CD14-positive monocyte (primary cell): ENCODE results near the gene CLEC17A. TPM values are rescaled to one million over a fixed set of nuclear protein-coding genes. Genes with fewer than 3 reads are reported as not detected.

Experiments
- DNase-seq, 3 donors: peaks; one replicate each; pipeline ENCODE4 v3.0.0-alpha.2; 2011 to 2022
- H2AFZ ChIP-seq: 2 replicates; pipeline ENCODE4 v1.6.0; 2012; ENCODE audit warnings: mild to moderate bottlenecking, low read depth, low read length, inconsistent platforms; ENCODE audit not compliant: insufficient read depth, poor library complexity, severe bottlenecking
- H3K27ac ChIP-seq, 2 donors: 1 replicate in 1 of 2; 2 replicates in 1 of 2; pipeline ENCODE4 v1.5.1; 2012 to 2013; ENCODE audit warnings: low read length in 2 of 2, control low read depth in 1 of 2, inconsistent platforms in 1 of 2, low read depth in 1 of 2, mild to moderate bottlenecking in 1 of 2
- H3K27me3 ChIP-seq, 2 donors: one replicate each; pipeline versions ENCODE4 v1.6.0 to v1.6.1; 2011 to 2013; ENCODE audit warnings: low read length in 2 of 2; ENCODE audit not compliant: control insufficient read depth in 2 of 2, insufficient read depth in 2 of 2
- H3K36me3 ChIP-seq, 2 donors: replicated peaks in 1 of 2; 1 replicate in 1 of 2; 2 replicates in 1 of 2; pipeline versions ENCODE4 v1.5.1 to v1.6.1; 2012 to 2013; ENCODE audit warnings: low read length in 2 of 2, control low read depth in 1 of 2, inconsistent platforms in 1 of 2, mild to moderate bottlenecking in 1 of 2; ENCODE audit not compliant: insufficient read depth in 2 of 2, control insufficient read depth in 1 of 2
- H3K4me1 ChIP-seq, 2 donors: 1 replicate in 1 of 2; 2 replicates in 1 of 2; pipeline versions ENCODE4 v1.5.1 to v1.6.1; 2012 to 2013; ENCODE audit warnings: low read length in 2 of 2, control low read depth in 1 of 2, inconsistent platforms in 1 of 2, mild to moderate bottlenecking in 1 of 2, moderate library complexity in 1 of 2; ENCODE audit not compliant: insufficient read depth in 2 of 2, control insufficient read depth in 1 of 2
- H3K4me2 ChIP-seq: replicated peaks from 2 replicates; pipeline ENCODE3; 2012; ENCODE audit warnings: low read length, moderate library complexity, mild to moderate bottlenecking; ENCODE audit not compliant: poor library complexity, severe bottlenecking; ENCODE audit errors: extremely low read depth
- H3K4me3 ChIP-seq, 3 experiments: fragments of 200-600 bp in 1 of 3; sonication (generic) in 1 of 3; replicated peaks in 1 of 3; 1 replicate in 2 of 3; 2 replicates in 1 of 3; pipeline ENCODE4 v1.5.1; 2011 to 2013; ENCODE audit warnings: low read length in 3 of 3, mild to moderate bottlenecking in 3 of 3, control low read depth in 2 of 3, low read depth in 2 of 3, inconsistent platforms in 1 of 3, moderate library complexity in 1 of 3
- H3K79me2 ChIP-seq: 2 replicates; pipeline ENCODE4 v1.6.0; 2012; ENCODE audit warnings: mild to moderate bottlenecking, control low read depth, inconsistent platforms, low read length, moderate library complexity; ENCODE audit not compliant: insufficient read depth
- H3K9ac ChIP-seq: 2 replicates; pipeline ENCODE4 v1.6.0; 2017; ENCODE audit warnings: low read length, mild to moderate bottlenecking; ENCODE audit not compliant: insufficient read depth, poor library complexity, severe bottlenecking
- H3K9me3 ChIP-seq, 2 donors: replicated peaks in 1 of 2; 1 replicate in 1 of 2; 2 replicates in 1 of 2; pipeline versions ENCODE4 v1.5.1 to v1.6.1; 2012 to 2013; ENCODE audit warnings: low read length in 2 of 2, control low read depth in 1 of 2; ENCODE audit not compliant: control insufficient read depth in 1 of 2, insufficient read depth in 1 of 2
- H4K20me1 ChIP-seq: 2 replicates; pipeline ENCODE4 v1.6.0; 2012; ENCODE audit warnings: mild to moderate bottlenecking, low read length, control low read depth, moderate library complexity; ENCODE audit not compliant: insufficient read depth
- H3K27ac Mint-ChIP-seq, 7 donors: one replicate each; pipeline ENCODE4 v1.8.0; 2020; ENCODE audit warnings: mild to moderate bottlenecking in 7 of 7, mixed read lengths in 7 of 7, moderate library complexity in 6 of 7, inconsistent platforms in 2 of 7
- H3K27me3 Mint-ChIP-seq, 3 donors: one replicate each; pipeline ENCODE4 v1.8.0; 2021 to 2022; ENCODE audit warnings: low read depth in 3 of 3, mild to moderate bottlenecking in 3 of 3, mixed read lengths in 3 of 3, moderate library complexity in 3 of 3, inconsistent platforms in 1 of 3
- H3K36me3 Mint-ChIP-seq, 2 donors: one replicate each; pipeline ENCODE4 v1.8.0; 2020; ENCODE audit warnings: mixed read lengths in 2 of 2, inconsistent platforms in 1 of 2, mild to moderate bottlenecking in 1 of 2
- H3K4me1 Mint-ChIP-seq: one replicate; pipeline ENCODE4 v1.8.0; 2020; ENCODE audit warnings: mild to moderate bottlenecking, mixed read lengths
- H3K4me3 Mint-ChIP-seq, 2 donors: one replicate each; pipeline ENCODE4 v1.8.0; 2020; ENCODE audit warnings: mild to moderate bottlenecking in 2 of 2, mixed read lengths in 2 of 2, moderate library complexity in 1 of 2
- H3K9me3 Mint-ChIP-seq, 7 donors: one replicate each; pipeline ENCODE4 v1.8.0; 2020 to 2022; ENCODE audit warnings: mixed read lengths in 7 of 7, mild to moderate bottlenecking in 6 of 7, moderate library complexity in 6 of 7, inconsistent platforms in 2 of 7
- WGBS: methylation state at CpG from one replicate; pipeline ENCODE4 v1.1.5; 2013; ENCODE audit warnings: missing lambda C conversion rate; ENCODE audit not compliant: insufficient coverage; 5-methylcytosine and 5-hydroxymethylcytosine counted together
- intact Hi-C, 2 donors: fragments of 100-400 bp; cut with micrococcal nuclease; formaldehyde crosslinking; loops; one replicate each; pipeline versions ENCODE4 v1.15.0 to v1.15.1; 2023
- polyA plus RNA-seq, 3 donors: library from polyadenylated mRNA; depleted of rRNA in 1 of 3; unstranded in 2 of 3; stranded (reverse) in 1 of 3; fragments of 300-500 nt in 2 of 3; fragments of >200 nt in 1 of 3; fragmentation: Illumina TruSeq in 2 of 3; gene quantifications; 1 replicate in 2 of 3; 2 replicates in 1 of 3; pipeline ENCODE4 v1.2.3, GENCODE V29; 2012 to 2021
- TF ChIP-seq, protein P1 (sequence below): fragments of 200-600 bp; IDR thresholded peaks from one replicate; pipeline ENCODE4 v1.8.0; 2022; ENCODE audit warnings: antibody characterized with exemption, mild to moderate bottlenecking

CLEC17A gene
- polyA plus RNA-seq, 3 donors = 0.62 to 3.4 (median 2.6) TPM

- Mint-ChIP-seq H3K27ac (no peak overlapping the region), H3K9me3 (peaks cover 2 to 12% (median 8%) of the 10 kb centered on the region in 7 donors), H3K27me3 (peaks cover 0 to 10% (median 2%) of the 10 kb centered on the region in 3 donors), H3K4me3 (no peak overlapping the region), H3K36me3 (peaks cover 0 to 1% of the 10 kb centered on the region in 2 donors), H3K4me1 (peaks cover 23% of the 10 kb centered on the region)
- no peak overlapping the region for H2AFZ ChIP-seq
- H3K27ac ChIP-seq = no peak overlapping the region
- TF ChIP-seq, protein P1, sequence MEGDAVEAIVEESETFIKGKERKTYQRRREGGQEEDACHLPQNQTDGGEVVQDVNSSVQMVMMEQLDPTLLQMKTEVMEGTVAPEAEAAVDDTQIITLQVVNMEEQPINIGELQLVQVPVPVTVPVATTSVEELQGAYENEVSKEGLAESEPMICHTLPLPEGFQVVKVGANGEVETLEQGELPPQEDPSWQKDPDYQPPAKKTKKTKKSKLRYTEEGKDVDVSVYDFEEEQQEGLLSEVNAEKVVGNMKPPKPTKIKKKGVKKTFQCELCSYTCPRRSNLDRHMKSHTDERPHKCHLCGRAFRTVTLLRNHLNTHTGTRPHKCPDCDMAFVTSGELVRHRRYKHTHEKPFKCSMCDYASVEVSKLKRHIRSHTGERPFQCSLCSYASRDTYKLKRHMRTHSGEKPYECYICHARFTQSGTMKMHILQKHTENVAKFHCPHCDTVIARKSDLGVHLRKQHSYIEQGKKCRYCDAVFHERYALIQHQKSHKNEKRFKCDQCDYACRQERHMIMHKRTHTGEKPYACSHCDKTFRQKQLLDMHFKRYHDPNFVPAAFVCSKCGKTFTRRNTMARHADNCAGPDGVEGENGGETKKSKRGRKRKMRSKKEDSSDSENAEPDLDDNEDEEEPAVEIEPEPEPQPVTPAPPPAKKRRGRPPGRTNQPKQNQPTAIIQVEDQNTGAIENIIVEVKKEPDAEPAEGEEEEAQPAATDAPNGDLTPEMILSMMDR = no peak
- no peaks in the 10 kb centered on the region for H3K79me2 ChIP-seq
- H3K4me3 ChIP-seq = no peak overlapping the region
- H3K36me3 ChIP-seq = no peaks in the 10 kb centered on the region
- peaks cover 0 to 9% of the 10 kb centered on the region in 2 donors for H3K9me3 ChIP-seq
- peaks cover 3 to 18% of the 10 kb centered on the region in 2 donors for H3K4me1 ChIP-seq
- H3K9ac ChIP-seq = no peak overlapping the region
- H4K20me1 ChIP-seq = no peaks in the 10 kb centered on the region
- no peaks in the 10 kb centered on the region for H3K27me3 ChIP-seq
- 92% methylated on average over 2 of the region's 2 CpGs for WGBS
- H3K4me2 ChIP-seq = no peak overlapping the region
- intact Hi-C loops = no loop called here
- DNase-seq = no peak
Measured at GRCh38 chr19:14603990-14604387, 21.1 kb downstream of the CLEC17A start.

DNA sequence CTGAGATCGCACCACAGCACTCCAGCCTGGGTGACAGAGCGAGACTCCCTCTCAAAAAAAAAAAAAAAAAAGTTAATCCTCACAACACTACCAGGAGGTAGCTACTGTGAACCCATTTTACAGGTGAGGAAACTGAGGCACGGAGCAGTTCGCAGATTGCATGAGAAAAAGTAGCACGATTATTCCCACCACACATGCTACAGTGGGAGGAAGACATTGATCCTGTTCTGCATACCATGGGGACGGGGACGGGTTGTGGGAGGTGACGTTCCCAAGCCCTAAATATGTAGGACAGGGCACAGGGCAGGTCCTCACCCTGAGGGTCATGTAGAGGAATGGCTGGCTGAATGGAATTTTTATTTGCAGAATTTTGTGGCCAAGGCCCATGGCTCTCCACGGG, 23.7 kb downstream of the CLEC17A start:
- peak overlapping the region in 1 of 7 donors; percentile 50 for H3K27ac Mint-ChIP-seq
- no peak overlapping the region for H3K4me3 ChIP-seq
- H3K27me3 ChIP-seq = no peaks in the 10 kb centered on the region
- H3K27me3 Mint-ChIP-seq = peaks cover 0 to 10% (median 0%) of the 10 kb centered on the region in 3 donors
- WGBS = 92% methylated on average over 4 of the region's 9 CpGs
- no peaks in the 10 kb centered on the region for H3K36me3 ChIP-seq
- intact Hi-C loops = no loop called here
- no peak overlapping the region for H2AFZ ChIP-seq
- no peaks in the 10 kb centered on the region for H3K79me2 ChIP-seq
- H3K4me1 Mint-ChIP-seq = peaks cover 45% of the 10 kb centered on the region
- TF ChIP-seq, protein P1 = no peak
- no peak overlapping the region for H3K4me3 Mint-ChIP-seq
- H3K9me3 ChIP-seq = peaks cover 0 to 9% of the 10 kb centered on the region in 2 donors
- H3K27ac ChIP-seq = no peak overlapping the region
- no peak for DNase-seq
- H4K20me1 ChIP-seq = no peaks in the 10 kb centered on the region
- peaks cover 4 to 11% of the 10 kb centered on the region in 2 donors for H3K36me3 Mint-ChIP-seq
- H3K9ac ChIP-seq = no peak overlapping the region
- H3K9me3 Mint-ChIP-seq = peaks cover 2 to 12% (median 8%) of the 10 kb centered on the region in 7 donors
- H3K4me2 ChIP-seq = no peak overlapping the region
- H3K4me1 ChIP-seq = peaks cover 17 to 38% of the 10 kb centered on the region in 2 donors
